SK-N-SH (cell line): ENCODE measurements around the gene AGL.

Experiments
- POLR2AphosphoS5 ChIP-seq: IDR thresholded peaks from 2 replicates; pipeline ENCODE4 v1.6.1; 2012; ENCODE audit warnings: low read depth, low read length
- SMC3 ChIP-seq: IDR thresholded peaks from 2 replicates; pipeline ENCODE4 v1.6.1; 2012; ENCODE audit warnings: low read depth, low read length, improper control_type of control experiment
- YY1 ChIP-seq: IDR thresholded peaks from 2 replicates; pipeline ENCODE4 v1.4.0; 2012; ENCODE audit warnings: low read depth, mild to moderate bottlenecking
- TF ChIP-seq, protein P1 (sequence below): fragments of 200-600 bp; sonication (generic); IDR thresholded peaks from 2 replicates; pipeline ENCODE4 v1.6.1; 2017; ENCODE audit warnings: antibody characterized with exemption, mild to moderate bottlenecking, moderate library complexity
- TF ChIP-seq, protein P2 (sequence below): IDR thresholded peaks from 2 replicates; pipeline ENCODE4 v1.4.0; 2012; ENCODE audit warnings: low read depth

DNA sequence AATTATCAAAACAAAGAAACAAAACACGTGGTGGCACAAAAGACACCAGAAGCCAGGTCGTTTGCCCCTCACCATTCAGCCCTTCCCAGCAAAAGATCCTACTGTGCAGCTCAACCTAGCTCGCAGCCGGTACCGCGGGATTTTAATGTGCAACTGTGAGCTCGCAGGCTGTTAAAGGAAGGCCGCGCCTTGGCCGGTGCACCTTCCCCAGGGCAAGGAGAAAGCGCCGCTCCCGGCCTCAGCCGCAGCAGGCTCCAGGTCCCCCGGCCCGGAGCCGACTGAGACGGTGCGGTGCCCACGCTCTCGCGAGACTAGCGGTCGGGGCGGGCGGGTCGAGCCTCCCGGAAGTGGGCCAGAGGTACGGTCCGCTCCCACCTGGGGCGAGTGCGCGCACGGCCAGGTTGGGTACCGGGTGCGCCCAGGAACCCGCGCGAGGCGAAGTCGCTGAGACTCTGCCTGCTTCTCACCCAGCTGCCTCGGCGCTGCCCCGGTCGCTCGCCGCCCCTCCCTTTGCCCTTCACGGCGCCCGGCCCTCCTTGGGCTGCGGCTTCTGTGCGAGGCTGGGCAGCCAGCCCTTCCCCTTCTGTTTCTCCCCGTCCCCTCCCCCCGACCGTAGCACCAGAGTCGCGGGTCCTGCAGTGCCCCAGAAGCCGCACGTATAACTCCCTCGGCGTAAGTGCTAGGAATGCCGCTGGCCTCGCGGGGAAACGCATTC, at the start of gene AGL:
- TF ChIP-seq, protein P1, sequence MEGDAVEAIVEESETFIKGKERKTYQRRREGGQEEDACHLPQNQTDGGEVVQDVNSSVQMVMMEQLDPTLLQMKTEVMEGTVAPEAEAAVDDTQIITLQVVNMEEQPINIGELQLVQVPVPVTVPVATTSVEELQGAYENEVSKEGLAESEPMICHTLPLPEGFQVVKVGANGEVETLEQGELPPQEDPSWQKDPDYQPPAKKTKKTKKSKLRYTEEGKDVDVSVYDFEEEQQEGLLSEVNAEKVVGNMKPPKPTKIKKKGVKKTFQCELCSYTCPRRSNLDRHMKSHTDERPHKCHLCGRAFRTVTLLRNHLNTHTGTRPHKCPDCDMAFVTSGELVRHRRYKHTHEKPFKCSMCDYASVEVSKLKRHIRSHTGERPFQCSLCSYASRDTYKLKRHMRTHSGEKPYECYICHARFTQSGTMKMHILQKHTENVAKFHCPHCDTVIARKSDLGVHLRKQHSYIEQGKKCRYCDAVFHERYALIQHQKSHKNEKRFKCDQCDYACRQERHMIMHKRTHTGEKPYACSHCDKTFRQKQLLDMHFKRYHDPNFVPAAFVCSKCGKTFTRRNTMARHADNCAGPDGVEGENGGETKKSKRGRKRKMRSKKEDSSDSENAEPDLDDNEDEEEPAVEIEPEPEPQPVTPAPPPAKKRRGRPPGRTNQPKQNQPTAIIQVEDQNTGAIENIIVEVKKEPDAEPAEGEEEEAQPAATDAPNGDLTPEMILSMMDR: no peak
- 0 out of 2 replicates have a peak, but pooled peaks have one; percentile 44 for TF ChIP-seq YY1
- TF ChIP-seq SMC3: no peak
- TF ChIP-seq, protein P2, sequence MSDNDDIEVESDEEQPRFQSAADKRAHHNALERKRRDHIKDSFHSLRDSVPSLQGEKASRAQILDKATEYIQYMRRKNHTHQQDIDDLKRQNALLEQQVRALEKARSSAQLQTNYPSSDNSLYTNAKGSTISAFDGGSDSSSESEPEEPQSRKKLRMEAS: no peak; the same call in 1 of the 2 replicates
- peak; percentile 91 for TF ChIP-seq POLR2AphosphoS5
